ENCODE results near the gene AFF2.

Gene AFF2

GRCh38 chrX:149004936-149005335, 504.5 kb downstream of the AFF2 start:
- Histone ChIP-seq H3K9me3 (ENCODE audit: control insufficient read depth, insufficient read depth, low read length) (peaks cover 7% of the 10 kb centered on the region; the same call in 1 of the 2 replicates), H3K4me1 (ENCODE audit: control insufficient read depth, insufficient read depth, low read length) (no peaks in the 10 kb centered on the region), H3K9ac (ENCODE audit: low read depth, low read length) (no peak overlapping the region), H3K27ac (ENCODE audit: low read depth, low read length) (no peak overlapping the region), H3K36me3 (ENCODE audit: control insufficient read depth, insufficient read depth, low read length) (no peaks in the 10 kb centered on the region), H3K27me3 (ENCODE audit: control insufficient read depth, insufficient read depth, low read length) (no peaks in the 10 kb centered on the region), H3K4me3 (ENCODE audit: low read depth, low read length) (no peak overlapping the region)

GRCh38 chrX:149006235-149006634, 505.8 kb downstream of the AFF2 start:
- no peaks in the 10 kb centered on the region for H3K27me3 ChIP-seq (ENCODE audit: control insufficient read depth, insufficient read depth, low read length)
- no peaks in the 10 kb centered on the region for H3K36me3 ChIP-seq (ENCODE audit: control insufficient read depth, insufficient read depth, low read length)
- no peak overlapping the region for H3K4me3 ChIP-seq (ENCODE audit: low read depth, low read length)
- no peaks in the 10 kb centered on the region for H3K4me1 ChIP-seq (ENCODE audit: control insufficient read depth, insufficient read depth, low read length)
- no peak overlapping the region for H3K27ac ChIP-seq (ENCODE audit: low read depth, low read length)
- peaks cover 7% of the 10 kb centered on the region; the same call in 1 of the 2 replicates for H3K9me3 ChIP-seq (ENCODE audit: control insufficient read depth, insufficient read depth, low read length)
- H3K9ac ChIP-seq (ENCODE audit: low read depth, low read length) = no peak overlapping the region

- no peak overlapping the region for H3K4me3 ChIP-seq (ENCODE audit: low read depth, low read length)
- no peak overlapping the region for H3K9ac ChIP-seq (ENCODE audit: low read depth, low read length)
- no peaks in the 10 kb centered on the region for H3K27me3 ChIP-seq (ENCODE audit: control insufficient read depth, insufficient read depth, low read length)
- no peak overlapping the region for H3K27ac ChIP-seq (ENCODE audit: low read depth, low read length)
- H3K36me3 ChIP-seq (ENCODE audit: control insufficient read depth, insufficient read depth, low read length) = no peaks in the 10 kb centered on the region
- no peaks in the 10 kb centered on the region for H3K4me1 ChIP-seq (ENCODE audit: control insufficient read depth, insufficient read depth, low read length)
- peaks cover 14% of the 10 kb centered on the region; the same call in 1 of the 2 replicates for H3K9me3 ChIP-seq (ENCODE audit: control insufficient read depth, insufficient read depth, low read length)
These were observed 507.0 kb downstream of the AFF2 start for GRCh38 chrX:149007423-149007822.

GRCh38 chrX:149010013-149010852, 509.8 kb downstream of the AFF2 start:
- Histone ChIP-seq H3K4me1 (ENCODE audit: control insufficient read depth, insufficient read depth, low read length) (no peaks in the 10 kb centered on the region), H3K36me3 (ENCODE audit: control insufficient read depth, insufficient read depth, low read length) (no peaks in the 10 kb centered on the region), H3K9me3 (ENCODE audit: control insufficient read depth, insufficient read depth, low read length) (peaks cover 11% of the 10 kb centered on the region; the same call in 1 of the 2 replicates)

GRCh38 chrX:149010853-149011224, 510.4 kb downstream of the AFF2 start:
- Histone ChIP-seq H3K9me3 (ENCODE audit: control insufficient read depth, insufficient read depth, low read length) (peaks cover 9% of the 10 kb centered on the region; the same call in 1 of the 2 replicates), H3K36me3 (ENCODE audit: control insufficient read depth, insufficient read depth, low read length) (no peaks in the 10 kb centered on the region), H3K9ac (ENCODE audit: low read depth, low read length) (no peak overlapping the region), H3K4me3 (ENCODE audit: low read depth, low read length) (no peak overlapping the region), H3K27me3 (ENCODE audit: control insufficient read depth, insufficient read depth, low read length) (no peaks in the 10 kb centered on the region), H3K4me1 (ENCODE audit: control insufficient read depth, insufficient read depth, low read length) (no peaks in the 10 kb centered on the region), H3K27ac (ENCODE audit: low read depth, low read length) (no peak overlapping the region)

More at GRCh38 chrX:149010013-149010852, 509.8 kb downstream of the AFF2 start:
- Histone ChIP-seq H3K27ac (ENCODE audit: low read depth, low read length) (no peak overlapping the region), H3K27me3 (ENCODE audit: control insufficient read depth, insufficient read depth, low read length) (no peaks in the 10 kb centered on the region), H3K4me3 (ENCODE audit: low read depth, low read length) (no peak overlapping the region), H3K9ac (ENCODE audit: low read depth, low read length) (no peak overlapping the region)

GRCh38 chrX:149013081-149013480, 512.7 kb downstream of the AFF2 start:
- no peaks in the 10 kb centered on the region for H3K36me3 ChIP-seq (ENCODE audit: control insufficient read depth, insufficient read depth, low read length)

GRCh38 chrX:149021159-149021558, 520.7 kb downstream of the AFF2 start:
- peaks cover 51% of the 10 kb centered on the region for H3K9me3 ChIP-seq (ENCODE audit: control insufficient read depth, insufficient read depth, low read length)

More at GRCh38 chrX:149013081-149013480, 512.7 kb downstream of the AFF2 start:
- H3K4me1 ChIP-seq (ENCODE audit: control insufficient read depth, insufficient read depth, low read length) = no peaks in the 10 kb centered on the region
- no peak overlapping the region for H3K27ac ChIP-seq (ENCODE audit: low read depth, low read length)
- no peaks in the 10 kb centered on the region for H3K27me3 ChIP-seq (ENCODE audit: control insufficient read depth, insufficient read depth, low read length)
- peaks cover 15% of the 10 kb centered on the region; the same call in 1 of the 2 replicates for H3K9me3 ChIP-seq (ENCODE audit: control insufficient read depth, insufficient read depth, low read length)
- H3K4me3 ChIP-seq (ENCODE audit: low read depth, low read length) = no peak overlapping the region
- H3K9ac ChIP-seq (ENCODE audit: low read depth, low read length) = no peak overlapping the region

GRCh38 chrX:149022485-149022884, 522.1 kb downstream of the AFF2 start:
- no peaks in the 10 kb centered on the region for H3K27me3 ChIP-seq (ENCODE audit: control insufficient read depth, insufficient read depth, low read length)
- no peaks in the 10 kb centered on the region for H3K4me1 ChIP-seq (ENCODE audit: control insufficient read depth, insufficient read depth, low read length)
- peaks cover 48% of the 10 kb centered on the region for H3K9me3 ChIP-seq (ENCODE audit: control insufficient read depth, insufficient read depth, low read length)
- H3K27ac ChIP-seq (ENCODE audit: low read depth, low read length) = no peak overlapping the region
- no peak overlapping the region for H3K9ac ChIP-seq (ENCODE audit: low read depth, low read length)
- H3K36me3 ChIP-seq (ENCODE audit: control insufficient read depth, insufficient read depth, low read length) = no peaks in the 10 kb centered on the region
- no peak overlapping the region for H3K4me3 ChIP-seq (ENCODE audit: low read depth, low read length)

More at GRCh38 chrX:149021159-149021558, 520.7 kb downstream of the AFF2 start:
- H3K27ac ChIP-seq (ENCODE audit: low read depth, low read length) = no peak overlapping the region
- no peak overlapping the region for H3K9ac ChIP-seq (ENCODE audit: low read depth, low read length)
- no peaks in the 10 kb centered on the region for H3K4me1 ChIP-seq (ENCODE audit: control insufficient read depth, insufficient read depth, low read length)
- no peaks in the 10 kb centered on the region for H3K27me3 ChIP-seq (ENCODE audit: control insufficient read depth, insufficient read depth, low read length)
- H3K36me3 ChIP-seq (ENCODE audit: control insufficient read depth, insufficient read depth, low read length) = no peaks in the 10 kb centered on the region
- H3K4me3 ChIP-seq (ENCODE audit: low read depth, low read length) = no peak overlapping the region

GRCh38 chrX:149032449-149032848, 532.0 kb downstream of the AFF2 start:
- H3K4me3 ChIP-seq (ENCODE audit: low read depth, low read length) = no peak overlapping the region
- no peaks in the 10 kb centered on the region for H3K27me3 ChIP-seq (ENCODE audit: control insufficient read depth, insufficient read depth, low read length)
- no peaks in the 10 kb centered on the region for H3K36me3 ChIP-seq (ENCODE audit: control insufficient read depth, insufficient read depth, low read length)
- H3K9me3 ChIP-seq (ENCODE audit: control insufficient read depth, insufficient read depth, low read length) = peaks cover 3% of the 10 kb centered on the region; the same call in 1 of the 2 replicates
- H3K27ac ChIP-seq (ENCODE audit: low read depth, low read length) = no peak overlapping the region
- no peak overlapping the region for H3K9ac ChIP-seq (ENCODE audit: low read depth, low read length)
- H3K4me1 ChIP-seq (ENCODE audit: control insufficient read depth, insufficient read depth, low read length) = no peaks in the 10 kb centered on the region

GRCh38 chrX:149036086-149036485, 535.7 kb downstream of the AFF2 start:
- H3K9me3 ChIP-seq (ENCODE audit: control insufficient read depth, insufficient read depth, low read length) = peaks cover 3% of the 10 kb centered on the region; the same call in 1 of the 2 replicates

GRCh38 chrX:149037281-149037870, 537.0 kb downstream of the AFF2 start:
- H3K36me3 ChIP-seq (ENCODE audit: control insufficient read depth, insufficient read depth, low read length) = no peaks in the 10 kb centered on the region
- H3K4me1 ChIP-seq (ENCODE audit: control insufficient read depth, insufficient read depth, low read length) = no peaks in the 10 kb centered on the region
- H3K4me3 ChIP-seq (ENCODE audit: low read depth, low read length) = no peak overlapping the region
- H3K9me3 ChIP-seq (ENCODE audit: control insufficient read depth, insufficient read depth, low read length) = peaks cover 7% of the 10 kb centered on the region; the same call in 1 of the 2 replicates
- no peak overlapping the region for H3K27ac ChIP-seq (ENCODE audit: low read depth, low read length)
- no peak overlapping the region for H3K9ac ChIP-seq (ENCODE audit: low read depth, low read length)
- no peaks in the 10 kb centered on the region for H3K27me3 ChIP-seq (ENCODE audit: control insufficient read depth, insufficient read depth, low read length)

More at GRCh38 chrX:149036086-149036485, 535.7 kb downstream of the AFF2 start:
- H3K27ac ChIP-seq (ENCODE audit: low read depth, low read length) = no peak overlapping the region
- no peak overlapping the region for H3K4me3 ChIP-seq (ENCODE audit: low read depth, low read length)
- H3K9ac ChIP-seq (ENCODE audit: low read depth, low read length) = no peak overlapping the region
- H3K36me3 ChIP-seq (ENCODE audit: control insufficient read depth, insufficient read depth, low read length) = no peaks in the 10 kb centered on the region
- no peaks in the 10 kb centered on the region for H3K27me3 ChIP-seq (ENCODE audit: control insufficient read depth, insufficient read depth, low read length)
- no peaks in the 10 kb centered on the region for H3K4me1 ChIP-seq (ENCODE audit: control insufficient read depth, insufficient read depth, low read length)
